Measurements from ENCODE around the gene TEX48.

DNA sequence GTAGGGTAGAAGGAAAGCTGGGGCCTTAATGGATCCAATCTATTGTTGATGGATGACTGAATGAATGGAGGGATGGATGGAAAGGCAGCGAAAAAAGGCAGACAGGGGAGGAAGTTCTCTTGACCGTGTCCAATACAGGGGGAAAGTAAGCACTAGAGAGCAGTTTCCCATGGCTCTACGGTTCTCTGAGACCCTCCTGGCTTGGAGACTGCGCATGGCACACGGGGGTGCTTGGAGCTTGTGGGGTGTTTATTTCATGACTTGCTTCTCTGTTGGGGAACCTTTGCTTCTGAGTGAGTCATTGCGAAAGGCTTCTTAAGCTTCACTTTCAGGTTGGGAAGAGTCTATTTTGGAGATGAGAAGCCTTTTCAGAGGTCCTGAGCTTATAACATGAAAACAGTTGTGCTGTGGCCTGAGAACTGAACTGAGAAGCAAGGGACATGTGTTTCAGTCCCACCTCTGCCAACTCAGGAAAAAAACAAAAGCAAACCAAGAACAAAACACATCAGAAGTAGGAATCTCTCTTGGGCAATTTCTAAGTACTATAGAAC, 12.8 kb upstream of the TEX48 start:
- TF ChIP-seq EP300 (IDR thresholded peaks at IDR 0.05), result no peak
- TF ChIP-seq, protein P1, sequence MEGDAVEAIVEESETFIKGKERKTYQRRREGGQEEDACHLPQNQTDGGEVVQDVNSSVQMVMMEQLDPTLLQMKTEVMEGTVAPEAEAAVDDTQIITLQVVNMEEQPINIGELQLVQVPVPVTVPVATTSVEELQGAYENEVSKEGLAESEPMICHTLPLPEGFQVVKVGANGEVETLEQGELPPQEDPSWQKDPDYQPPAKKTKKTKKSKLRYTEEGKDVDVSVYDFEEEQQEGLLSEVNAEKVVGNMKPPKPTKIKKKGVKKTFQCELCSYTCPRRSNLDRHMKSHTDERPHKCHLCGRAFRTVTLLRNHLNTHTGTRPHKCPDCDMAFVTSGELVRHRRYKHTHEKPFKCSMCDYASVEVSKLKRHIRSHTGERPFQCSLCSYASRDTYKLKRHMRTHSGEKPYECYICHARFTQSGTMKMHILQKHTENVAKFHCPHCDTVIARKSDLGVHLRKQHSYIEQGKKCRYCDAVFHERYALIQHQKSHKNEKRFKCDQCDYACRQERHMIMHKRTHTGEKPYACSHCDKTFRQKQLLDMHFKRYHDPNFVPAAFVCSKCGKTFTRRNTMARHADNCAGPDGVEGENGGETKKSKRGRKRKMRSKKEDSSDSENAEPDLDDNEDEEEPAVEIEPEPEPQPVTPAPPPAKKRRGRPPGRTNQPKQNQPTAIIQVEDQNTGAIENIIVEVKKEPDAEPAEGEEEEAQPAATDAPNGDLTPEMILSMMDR (IDR thresholded peaks at IDR 0.05), result no peak
- TF ChIP-seq POLR2AphosphoS5 (IDR thresholded peaks at IDR 0.05), result no peak
- TF ChIP-seq POLR2A (IDR thresholded peaks at IDR 0.05), result no peak
